Measurements from ENCODE around the gene PPP3CA. TPM values are rescaled to one million over a fixed set of nuclear protein-coding genes. Genes with fewer than 3 reads are reported as not detected.
"Not testable (repeated sequence)": the region's sequence is repeated elsewhere in the genome, so short reads cannot be mapped to it uniquely, and the experiment has no call there.

Gene PPP3CA
- polyA plus RNA-seq, 1 donor: 23.5 TPM

DNA sequence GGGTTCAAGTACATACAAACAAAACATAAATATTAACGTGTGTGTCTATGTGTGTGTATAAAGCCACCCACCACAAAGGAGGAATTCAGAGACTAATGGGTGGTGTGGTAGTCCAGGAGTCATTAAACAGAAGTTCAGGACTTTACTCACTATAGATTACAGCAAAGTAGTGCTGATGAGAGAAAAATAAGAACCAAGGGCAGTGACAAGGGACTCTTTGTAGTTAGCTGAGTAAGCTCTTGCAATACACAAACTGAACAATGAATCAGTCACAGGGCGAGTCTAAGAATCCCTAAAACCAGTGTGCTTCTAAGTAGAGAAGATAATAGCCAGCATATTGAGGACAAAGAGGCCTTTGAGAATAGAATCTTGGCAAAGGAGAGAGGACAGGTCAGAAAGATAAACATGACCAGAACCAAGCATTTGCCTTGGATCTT lies 232.4 kb downstream of the PPP3CA start:
- WGBS (ENCODE audit: insufficient coverage, low lambda C conversion rate): 20% methylated on average over 1 of the region's 2 CpGs
- DNase-seq: peak; percentile 38 to 81
- H3K36me3 ChIP-seq (ENCODE audit: control insufficient read depth, insufficient read depth, low read length): no peaks in the 10 kb centered on the region
- no peaks in the 10 kb centered on the region for H3K27me3 ChIP-seq (ENCODE audit: control insufficient read depth, insufficient read depth, low read length)
- peak overlapping the region; percentile 35 for H3K27ac ChIP-seq (ENCODE audit: low read length)
- no peaks in the 10 kb centered on the region for H3K4me1 ChIP-seq (ENCODE audit: control insufficient read depth, insufficient read depth, low read length)
- no peaks in the 10 kb centered on the region for H3K9me3 ChIP-seq (ENCODE audit: control insufficient read depth, low read depth, low read length)
- H3K4me3 ChIP-seq (ENCODE audit: low read length): no peak overlapping the region

DNA sequence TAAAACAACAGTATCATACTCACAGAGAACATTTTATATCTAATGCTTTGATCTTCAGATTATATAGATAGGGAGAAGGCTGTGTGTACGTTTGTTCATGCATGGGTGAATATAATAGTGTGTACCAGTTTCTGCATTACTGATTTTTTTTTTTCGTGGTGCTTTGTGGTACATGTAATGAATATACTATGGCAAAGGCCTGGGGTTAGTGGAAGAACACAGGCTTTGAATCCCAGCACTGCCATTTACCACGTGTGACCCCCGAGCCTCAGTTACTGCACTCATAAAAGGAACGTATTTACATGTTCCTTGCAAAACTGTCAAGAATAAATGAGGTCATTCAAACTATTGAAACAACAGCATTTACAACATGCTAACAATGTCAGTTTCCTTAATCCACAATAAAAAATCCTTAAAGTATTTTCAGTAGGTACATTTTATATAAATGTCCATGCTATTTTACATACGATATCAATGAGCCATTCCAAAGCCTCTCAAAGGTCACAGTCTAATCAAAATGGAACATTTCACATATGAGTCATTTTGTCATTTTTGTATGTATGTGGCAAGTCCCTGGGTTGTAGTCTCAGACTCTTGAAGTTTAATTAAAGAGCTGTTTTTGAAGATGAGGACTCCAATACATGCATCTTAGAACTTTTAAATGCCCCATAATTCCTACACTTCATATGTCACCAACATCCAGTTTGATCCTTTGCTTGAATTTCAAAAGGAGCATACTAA lies 242.8 kb downstream of the PPP3CA start:
- Histone ChIP-seq H3K4me3 (ENCODE audit: low read length) (no peak overlapping the region), H3K4me1 (ENCODE audit: control insufficient read depth, insufficient read depth, low read length) (no peaks in the 10 kb centered on the region), H3K9me3 (ENCODE audit: control insufficient read depth, low read depth, low read length) (no peaks in the 10 kb centered on the region), H3K27me3 (ENCODE audit: control insufficient read depth, insufficient read depth, low read length) (no peaks in the 10 kb centered on the region), H3K36me3 (ENCODE audit: control insufficient read depth, insufficient read depth, low read length) (no peaks in the 10 kb centered on the region), H3K27ac (ENCODE audit: low read length) (no peak overlapping the region)
- WGBS (ENCODE audit: insufficient coverage, low lambda C conversion rate): 80% methylated on average over 1 of the region's 6 CpGs
- DNase-seq: no peak

DNA sequence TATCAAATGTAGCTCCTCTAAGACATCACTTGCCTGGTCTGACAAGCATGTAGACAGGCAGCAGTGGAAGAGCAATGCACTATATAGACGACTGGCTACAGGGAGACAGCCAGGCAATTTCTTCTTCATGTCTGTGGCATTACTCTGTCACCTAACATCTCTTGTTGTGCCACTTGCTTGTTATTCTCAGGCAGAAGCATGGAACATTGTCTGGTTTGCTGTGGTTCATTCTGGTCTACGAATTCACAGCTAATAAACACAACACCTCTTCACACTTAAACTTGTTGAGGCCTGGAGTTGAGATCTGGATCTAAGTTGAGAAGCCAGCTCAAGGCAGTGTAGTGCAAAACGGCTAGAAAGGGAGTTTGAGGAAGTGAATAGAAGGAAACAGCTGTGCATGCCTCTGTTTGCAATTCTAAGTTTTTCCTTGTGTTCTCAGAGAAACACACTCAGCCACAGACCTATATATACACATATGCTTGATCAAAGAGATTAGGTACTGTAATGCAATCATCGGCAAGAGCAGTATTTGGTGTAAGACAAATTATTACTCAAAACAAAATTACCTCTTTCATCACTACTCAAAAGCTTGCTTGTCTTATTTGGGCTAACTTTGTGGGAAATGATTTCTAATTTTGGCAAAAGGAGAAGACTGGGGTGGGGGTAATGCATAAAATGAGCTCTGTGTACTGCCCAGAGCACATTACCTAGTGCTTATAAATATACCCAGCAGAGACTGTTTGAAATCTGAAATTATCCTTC lies 243.8 kb downstream of the PPP3CA start:
- H3K36me3 ChIP-seq (ENCODE audit: control insufficient read depth, insufficient read depth, low read length): no peaks in the 10 kb centered on the region
- H3K9me3 ChIP-seq (ENCODE audit: control insufficient read depth, low read depth, low read length): no peaks in the 10 kb centered on the region
- H3K27me3 ChIP-seq (ENCODE audit: control insufficient read depth, insufficient read depth, low read length): no peaks in the 10 kb centered on the region
- H3K27ac ChIP-seq (ENCODE audit: low read length): no peak overlapping the region
- no peak for DNase-seq
- H3K4me3 ChIP-seq (ENCODE audit: low read length): no peak overlapping the region
- no peaks in the 10 kb centered on the region for H3K4me1 ChIP-seq (ENCODE audit: control insufficient read depth, insufficient read depth, low read length)
- WGBS (ENCODE audit: insufficient coverage, low lambda C conversion rate): no CpG with 5 or more reads among the region's 4 CpGs

DNA sequence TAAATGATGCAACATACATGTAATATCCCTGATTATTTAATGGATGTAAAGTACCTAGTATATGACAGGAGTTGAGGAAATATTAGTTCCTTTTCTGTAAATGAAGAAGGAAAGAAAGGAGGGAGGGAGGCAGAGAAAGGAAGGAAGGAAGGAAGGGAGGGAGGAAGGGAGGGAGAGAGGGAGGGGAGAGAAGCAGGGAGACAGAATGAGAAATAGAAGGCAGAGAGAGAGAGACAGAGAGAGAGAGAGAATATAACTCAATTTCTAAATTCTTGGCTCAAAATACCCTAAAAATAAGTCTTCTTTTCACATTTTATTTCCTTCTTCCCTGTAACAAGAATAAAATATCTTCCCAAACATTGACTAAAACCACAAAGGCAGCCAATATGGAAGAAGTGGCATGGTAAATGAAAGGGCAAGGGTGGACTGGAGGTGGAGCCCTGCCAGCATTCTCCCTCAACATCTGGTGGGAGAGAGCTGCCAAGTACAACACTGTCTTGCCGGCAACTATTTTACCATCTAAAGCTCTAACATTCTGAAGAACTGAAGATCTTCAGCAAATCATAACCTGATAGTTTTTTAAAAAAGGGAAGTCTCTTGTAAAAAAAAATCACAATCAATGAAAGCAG lies 245.1 kb downstream of the PPP3CA start:
- Histone ChIP-seq H3K4me1 (ENCODE audit: control insufficient read depth, insufficient read depth, low read length) (no peaks in the 10 kb centered on the region), H3K36me3 (ENCODE audit: control insufficient read depth, insufficient read depth, low read length) (no peaks in the 10 kb centered on the region), H3K4me3 (ENCODE audit: low read length) (no peak overlapping the region), H3K9me3 (ENCODE audit: control insufficient read depth, low read depth, low read length) (no peaks in the 10 kb centered on the region), H3K27me3 (ENCODE audit: control insufficient read depth, insufficient read depth, low read length) (no peaks in the 10 kb centered on the region), H3K27ac (ENCODE audit: low read length) (no peak overlapping the region)
- WGBS (ENCODE audit: insufficient coverage, low lambda C conversion rate): no CpG with 5 or more reads among the region's 1 CpG
- DNase-seq: no peak

DNA sequence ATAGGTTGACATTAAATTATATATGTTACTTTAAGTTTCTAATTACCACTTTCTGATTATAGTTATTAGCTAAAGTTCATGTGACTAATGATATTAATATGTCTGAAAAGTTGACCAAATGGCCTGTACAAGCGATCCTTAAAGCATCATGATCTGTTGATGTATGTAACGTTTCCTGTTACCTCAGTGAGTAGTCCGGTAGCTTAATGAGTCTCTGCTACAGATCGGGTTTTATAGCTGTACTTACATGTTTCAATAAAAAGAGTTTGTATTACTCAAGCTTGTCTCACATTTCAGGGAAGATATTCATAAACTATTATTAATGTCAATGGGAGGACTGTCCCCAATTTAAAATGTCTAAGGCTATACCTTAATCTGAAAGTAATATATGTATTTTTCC lies 246.3 kb downstream of the PPP3CA start:
- Histone ChIP-seq H3K27ac (ENCODE audit: low read length) (no peak overlapping the region), H3K4me1 (ENCODE audit: control insufficient read depth, insufficient read depth, low read length) (no peaks in the 10 kb centered on the region), H3K36me3 (ENCODE audit: control insufficient read depth, insufficient read depth, low read length) (no peaks in the 10 kb centered on the region), H3K27me3 (ENCODE audit: control insufficient read depth, insufficient read depth, low read length) (no peaks in the 10 kb centered on the region), H3K9me3 (ENCODE audit: control insufficient read depth, low read depth, low read length) (no peaks in the 10 kb centered on the region), H3K4me3 (ENCODE audit: low read length) (no peak overlapping the region)
- DNase-seq: no peak
- WGBS (ENCODE audit: insufficient coverage, low lambda C conversion rate): 100% methylated on average over 1 of the region's 4 CpGs

DNA sequence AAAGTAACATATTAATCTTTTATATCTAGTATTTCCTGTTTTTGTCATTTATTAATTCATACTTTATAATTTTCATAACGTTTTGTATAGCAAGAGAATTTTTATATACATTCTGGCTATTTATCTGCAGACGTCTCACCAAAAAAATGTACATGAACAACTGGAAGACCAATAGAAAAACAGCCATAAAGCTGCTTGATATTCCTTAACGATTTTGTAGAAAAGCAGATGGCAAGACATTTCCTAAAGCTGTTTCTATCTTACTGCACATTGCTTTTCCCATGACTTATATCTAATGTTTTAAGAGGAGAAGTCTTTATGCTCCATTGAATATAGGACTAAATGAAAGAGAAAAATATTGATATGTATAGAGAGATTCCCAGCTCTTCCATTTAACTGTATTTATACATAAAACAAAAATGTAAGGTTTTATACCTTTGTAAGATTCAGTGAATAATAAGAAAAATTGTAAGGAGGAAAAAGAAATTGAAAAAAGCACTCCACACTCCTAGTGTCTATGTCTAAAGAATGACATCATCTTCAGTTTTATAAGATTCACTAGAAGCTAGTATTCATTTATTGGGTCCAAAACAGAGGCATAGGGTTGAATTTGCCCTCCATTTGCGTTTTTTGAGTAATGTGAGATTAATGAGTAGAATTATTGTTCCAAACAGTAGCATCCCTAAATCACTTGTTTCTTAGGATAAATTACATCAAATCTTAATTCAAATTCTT lies 248.5 kb downstream of the PPP3CA start:
- Histone ChIP-seq H3K9me3 (ENCODE audit: control insufficient read depth, low read depth, low read length) (no peaks in the 10 kb centered on the region), H3K4me1 (ENCODE audit: control insufficient read depth, insufficient read depth, low read length) (no peaks in the 10 kb centered on the region), H3K27ac (ENCODE audit: low read length) (no peak overlapping the region), H3K36me3 (ENCODE audit: control insufficient read depth, insufficient read depth, low read length) (no peaks in the 10 kb centered on the region), H3K4me3 (ENCODE audit: low read length) (no peak overlapping the region), H3K27me3 (ENCODE audit: control insufficient read depth, insufficient read depth, low read length) (no peaks in the 10 kb centered on the region)
- WGBS (ENCODE audit: insufficient coverage, low lambda C conversion rate): 69% methylated on average over 3 of the region's 4 CpGs
- no peak for DNase-seq

DNA sequence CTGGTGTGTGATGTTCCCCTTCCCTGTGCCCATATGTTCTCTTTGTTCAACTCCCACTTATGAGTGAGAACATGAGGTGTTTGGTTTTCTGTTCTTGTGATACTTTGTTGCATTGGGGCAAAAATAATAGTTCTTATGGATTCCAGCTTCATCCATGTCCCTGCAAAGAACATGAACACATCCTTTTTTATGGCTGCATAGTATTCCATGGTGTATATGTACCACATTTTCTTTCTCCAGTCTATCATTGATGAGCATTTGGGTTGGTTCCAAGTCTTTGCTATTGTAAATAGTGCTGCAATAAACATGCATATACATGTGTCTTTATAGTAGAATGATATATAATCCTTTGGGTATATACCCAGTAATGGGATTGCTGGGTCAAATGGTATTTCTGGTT lies 254.7 kb downstream of the PPP3CA start:
- not testable (repeated sequence) for DNase-seq; H3K4me3 ChIP-seq (ENCODE audit: low read length); H3K27ac ChIP-seq (ENCODE audit: low read length); H3K9me3 ChIP-seq (ENCODE audit: control insufficient read depth, low read depth, low read length); H3K36me3 ChIP-seq (ENCODE audit: control insufficient read depth, insufficient read depth, low read length); H3K27me3 ChIP-seq (ENCODE audit: control insufficient read depth, insufficient read depth, low read length); H3K4me1 ChIP-seq (ENCODE audit: control insufficient read depth, insufficient read depth, low read length)

DNA sequence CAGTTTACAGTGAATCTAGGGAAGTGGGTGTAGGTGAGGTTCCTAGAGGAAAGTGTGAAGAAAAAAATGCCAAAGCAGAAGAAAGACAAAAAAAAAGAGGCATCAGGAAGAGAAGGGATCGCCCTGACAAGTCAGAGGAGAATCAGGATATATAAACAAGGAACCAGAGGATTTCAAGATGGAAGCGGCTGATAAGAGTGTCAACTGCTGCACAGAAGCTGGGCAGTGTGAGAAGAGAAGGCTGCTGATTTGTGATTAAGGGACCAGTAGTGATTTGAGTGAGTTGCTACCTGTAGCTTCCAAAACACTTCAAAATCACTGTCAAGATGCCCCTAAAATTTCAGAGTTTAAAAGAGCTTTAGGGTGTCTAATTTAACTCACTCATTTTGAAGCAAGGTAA lies 258.2 kb downstream of the PPP3CA start:
- 75% methylated on average over 2 of the region's 2 CpGs for WGBS (ENCODE audit: insufficient coverage, low lambda C conversion rate)
- Histone ChIP-seq H3K27ac (ENCODE audit: low read length) (no peak overlapping the region), H3K27me3 (ENCODE audit: control insufficient read depth, insufficient read depth, low read length) (no peaks in the 10 kb centered on the region), H3K4me3 (ENCODE audit: low read length) (no peak overlapping the region), H3K9me3 (ENCODE audit: control insufficient read depth, low read depth, low read length) (no peaks in the 10 kb centered on the region), H3K36me3 (ENCODE audit: control insufficient read depth, insufficient read depth, low read length) (peaks cover 4% of the 10 kb centered on the region), H3K4me1 (ENCODE audit: control insufficient read depth, insufficient read depth, low read length) (no peaks in the 10 kb centered on the region)
- DNase-seq: no peak

DNA sequence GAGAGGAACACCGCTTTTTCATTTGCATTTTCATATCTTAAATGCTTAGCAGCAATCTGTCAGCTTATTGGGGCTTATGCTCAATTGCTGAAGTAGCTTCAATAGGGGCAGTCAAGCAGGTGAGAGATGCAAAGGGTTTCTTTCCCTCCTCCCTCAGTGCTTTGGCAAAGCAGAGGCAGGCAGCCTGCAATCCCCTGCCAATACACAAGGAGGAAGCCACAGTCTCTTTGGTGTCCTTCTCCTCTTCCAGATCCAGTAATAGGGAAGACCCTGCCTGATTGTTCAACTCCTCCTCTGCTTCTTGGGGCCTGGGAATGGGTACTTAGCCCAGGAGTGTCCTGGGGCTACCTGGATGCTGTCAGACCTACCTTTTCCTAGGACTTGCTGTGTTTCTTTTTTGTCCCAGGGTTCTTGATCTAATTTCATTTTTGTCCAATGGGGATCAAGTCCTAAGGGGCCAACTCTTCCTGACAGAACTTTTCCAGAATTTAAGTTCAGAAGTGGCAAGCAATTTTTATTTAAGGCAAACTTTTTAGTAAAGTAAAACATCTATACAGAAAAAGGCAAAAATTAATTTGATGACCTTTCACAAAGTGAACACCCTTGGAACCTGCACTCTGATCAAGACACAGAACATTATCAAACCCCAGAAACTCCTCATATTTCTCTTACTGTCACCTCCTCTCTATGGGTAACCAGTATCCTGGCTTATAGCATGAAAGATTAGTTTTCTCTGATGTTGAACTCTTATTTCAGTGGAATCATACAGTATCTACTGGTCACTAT lies 260.3 kb downstream of the PPP3CA start:
- Histone ChIP-seq H3K27ac (ENCODE audit: low read length) (no peak overlapping the region), H3K36me3 (ENCODE audit: control insufficient read depth, insufficient read depth, low read length) (no peaks in the 10 kb centered on the region), H3K27me3 (ENCODE audit: control insufficient read depth, insufficient read depth, low read length) (no peaks in the 10 kb centered on the region), H3K4me1 (ENCODE audit: control insufficient read depth, insufficient read depth, low read length) (no peaks in the 10 kb centered on the region), H3K9me3 (ENCODE audit: control insufficient read depth, low read depth, low read length) (no peaks in the 10 kb centered on the region), H3K4me3 (ENCODE audit: low read length) (no peak overlapping the region)
- DNase-seq: no peak
- no CpG with 5 or more reads among the region's 1 CpG for whole genome bisulfite sequencing (ENCODE audit: insufficient coverage, low lambda C conversion rate)

DNA sequence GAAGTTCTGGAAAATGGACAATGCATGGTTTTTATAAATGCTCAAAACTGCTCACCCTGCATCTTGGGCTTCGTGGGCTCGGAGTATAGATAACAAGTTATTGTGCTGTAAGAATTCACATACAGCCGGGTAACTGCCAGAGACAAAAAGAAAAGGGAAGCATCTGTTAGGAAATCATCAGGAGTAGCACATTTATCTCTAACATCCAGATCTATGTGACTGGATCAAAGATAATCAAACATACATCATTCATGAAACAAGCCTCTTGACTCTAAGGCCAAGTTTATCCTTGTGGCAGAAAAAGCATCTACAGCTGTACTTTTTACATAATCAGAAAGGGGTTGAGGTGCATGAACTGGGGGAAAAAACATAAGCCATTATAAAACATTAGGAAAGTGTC lies 264.2 kb downstream of the PPP3CA start:
- Histone ChIP-seq H3K36me3 (ENCODE audit: control insufficient read depth, insufficient read depth, low read length) (no peaks in the 10 kb centered on the region), H3K4me1 (ENCODE audit: control insufficient read depth, insufficient read depth, low read length) (no peaks in the 10 kb centered on the region), H3K4me3 (ENCODE audit: low read length) (no peak overlapping the region), H3K27me3 (ENCODE audit: control insufficient read depth, insufficient read depth, low read length) (no peaks in the 10 kb centered on the region), H3K27ac (ENCODE audit: low read length) (no peak overlapping the region), H3K9me3 (ENCODE audit: control insufficient read depth, low read depth, low read length) (no peaks in the 10 kb centered on the region)
- DNase-seq: no peak
- no CpG with 5 or more reads among the region's 3 CpGs for WGBS (ENCODE audit: insufficient coverage, low lambda C conversion rate)
